ENCODE results near the gene NTN1.

The NTN1 gene

GRCh38 chr17:9001559-9001958, 19.8 kb upstream of the NTN1 start:
- FAIRE-seq, result no peak
- no peak for TF ChIP-seq POLR2A (IDR thresholded peaks at IDR 0.05; ENCODE audit: low read depth, low read length)

GRCh38 chr17:9002227-9002605, 19.1 kb upstream of the NTN1 start:
- FAIRE-seq (no peak), DNase-seq (ENCODE audit: insufficient read length, low spot score) (no peak)

More at GRCh38 chr17:9001559-9001958, 19.8 kb upstream of the NTN1 start:
- DNase-seq (ENCODE audit: insufficient read length, low spot score), result no peak

DNA sequence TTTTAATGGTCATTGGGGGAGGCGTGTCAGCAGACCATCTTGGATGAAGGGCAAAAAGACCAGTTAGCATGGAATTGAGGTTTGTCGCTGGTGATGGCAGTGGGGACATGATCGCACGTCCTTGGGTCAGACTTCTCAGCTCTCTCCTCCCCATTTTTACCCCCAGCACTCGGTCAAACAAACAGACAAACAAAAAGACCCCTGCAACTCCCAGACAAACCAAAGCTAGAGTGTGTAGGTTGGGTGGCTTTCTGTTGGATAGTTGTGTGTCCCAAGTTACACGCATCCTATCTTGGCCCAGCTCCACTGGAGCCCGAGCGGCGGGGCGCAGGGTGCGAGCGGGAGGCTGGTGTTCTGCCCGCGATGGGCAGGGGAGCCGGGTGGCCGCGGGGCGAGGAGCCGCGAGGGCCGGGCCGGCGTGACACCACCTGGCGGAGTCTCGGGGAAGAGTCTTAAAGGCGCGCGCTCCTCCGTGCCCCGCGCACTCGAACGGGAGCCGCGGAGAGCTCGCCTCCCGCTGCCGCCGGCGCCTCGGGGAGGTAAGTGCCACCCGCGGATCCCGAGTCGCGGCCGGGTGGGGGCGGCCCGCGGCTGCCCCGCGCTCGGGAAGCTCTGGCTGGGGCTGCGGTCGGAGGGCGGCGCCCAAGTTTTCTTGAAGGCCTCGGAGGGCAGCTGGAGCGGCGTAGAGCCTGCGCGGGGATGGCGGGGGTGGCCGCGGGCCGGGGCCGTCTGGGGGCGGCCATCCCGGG, 18.5 kb upstream of the NTN1 start:
- no peak for DNase-seq (ENCODE audit: insufficient read length, low spot score)
- FAIRE-seq, result no peak
- TF ChIP-seq POLR2A (IDR thresholded peaks at IDR 0.05; ENCODE audit: low read depth, low read length), result no peak

More at GRCh38 chr17:9002227-9002605, 19.1 kb upstream of the NTN1 start:
- TF ChIP-seq POLR2A (IDR thresholded peaks at IDR 0.05; ENCODE audit: low read depth, low read length), result no peak

DNA sequence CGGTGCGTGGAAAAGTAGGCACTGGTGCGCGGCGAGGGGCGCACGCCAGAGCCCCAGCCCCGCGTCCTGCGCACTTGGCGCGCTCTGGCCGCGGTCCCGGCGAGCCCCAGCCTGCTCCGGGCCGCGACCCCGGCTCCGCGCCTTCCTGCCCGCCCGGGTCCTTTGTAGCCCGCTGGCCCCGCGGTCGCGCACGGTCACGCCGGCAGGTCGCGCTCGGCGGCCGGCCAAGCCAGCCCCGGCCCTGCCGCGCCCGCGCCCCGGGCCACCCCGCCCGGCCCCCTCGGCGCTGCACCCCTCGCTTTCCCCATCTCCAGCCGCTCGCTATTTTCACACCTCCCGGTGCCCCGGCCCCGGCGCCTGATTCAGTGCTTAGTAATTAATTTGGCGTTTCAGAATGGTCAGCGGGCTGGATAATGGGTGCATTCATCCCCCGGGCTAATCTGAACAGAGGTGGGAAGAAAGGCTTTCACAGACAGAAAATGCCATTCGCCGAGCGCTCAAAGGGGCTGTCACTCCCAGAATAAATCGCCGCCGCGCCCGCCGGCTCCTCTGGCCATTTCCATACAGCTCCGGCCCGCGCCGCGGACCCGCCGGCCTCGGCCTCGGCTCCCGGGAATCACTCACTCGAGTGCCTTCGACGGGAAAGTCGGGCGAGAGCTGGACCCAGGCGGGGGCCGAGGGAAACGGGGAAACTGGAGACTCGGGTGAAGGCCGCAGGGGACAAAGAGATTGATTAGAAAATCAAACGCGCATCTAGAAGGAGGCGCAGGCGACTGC, 17.8 kb upstream of the NTN1 start:
- no peak for FAIRE-seq
- no peak for TF ChIP-seq POLR2A (IDR thresholded peaks at IDR 0.05; ENCODE audit: low read depth, low read length)
- DNase-seq (ENCODE audit: insufficient read length, low spot score), result no peak

- FAIRE-seq (no peak), DNase-seq (ENCODE audit: insufficient read length, low spot score) (no peak)
- TF ChIP-seq POLR2A (IDR thresholded peaks at IDR 0.05; ENCODE audit: low read depth, low read length), result no peak
Observed at GRCh38 chr17:9004132-9004960, 17.0 kb upstream of the NTN1 start.

GRCh38 chr17:9004961-9005285, 16.4 kb upstream of the NTN1 start:
- DNase-seq (ENCODE audit: insufficient read length, low spot score) (no peak), FAIRE-seq (no peak)
- TF ChIP-seq POLR2A (IDR thresholded peaks at IDR 0.05; ENCODE audit: low read depth, low read length), result no peak

DNA sequence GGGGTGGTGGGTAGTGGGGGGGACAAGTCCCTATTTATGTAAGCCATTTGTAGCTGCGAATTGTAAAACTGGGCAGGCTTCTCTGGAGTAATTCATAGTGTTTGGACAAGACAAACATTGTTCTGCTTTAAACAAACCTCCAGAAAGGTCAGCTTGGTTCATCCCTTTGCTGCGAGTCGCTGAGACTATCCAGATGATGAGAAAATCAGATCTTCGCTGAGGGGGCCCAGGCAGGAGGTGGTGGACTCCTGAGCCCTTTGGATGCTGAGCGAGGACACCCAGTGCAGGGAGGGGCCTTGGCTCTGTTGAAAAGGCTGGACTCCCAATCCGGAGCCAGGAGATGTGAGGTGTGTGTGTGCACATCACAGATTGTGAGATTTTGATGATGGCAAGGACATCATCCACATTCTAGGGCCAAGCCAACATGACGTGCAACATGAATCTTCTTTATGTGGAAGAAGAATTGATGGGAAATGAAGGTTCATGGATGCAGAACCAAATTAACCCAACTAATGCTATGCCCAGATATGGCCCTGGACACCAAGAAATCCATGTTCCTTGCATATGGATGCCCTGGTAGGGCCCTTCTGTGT, 15.0 kb upstream of the NTN1 start:
- DNase-seq (ENCODE audit: insufficient read length, low spot score) (no peak), FAIRE-seq (no peak)
- TF ChIP-seq POLR2A (IDR thresholded peaks at IDR 0.05; ENCODE audit: low read depth, low read length), result no peak

DNA sequence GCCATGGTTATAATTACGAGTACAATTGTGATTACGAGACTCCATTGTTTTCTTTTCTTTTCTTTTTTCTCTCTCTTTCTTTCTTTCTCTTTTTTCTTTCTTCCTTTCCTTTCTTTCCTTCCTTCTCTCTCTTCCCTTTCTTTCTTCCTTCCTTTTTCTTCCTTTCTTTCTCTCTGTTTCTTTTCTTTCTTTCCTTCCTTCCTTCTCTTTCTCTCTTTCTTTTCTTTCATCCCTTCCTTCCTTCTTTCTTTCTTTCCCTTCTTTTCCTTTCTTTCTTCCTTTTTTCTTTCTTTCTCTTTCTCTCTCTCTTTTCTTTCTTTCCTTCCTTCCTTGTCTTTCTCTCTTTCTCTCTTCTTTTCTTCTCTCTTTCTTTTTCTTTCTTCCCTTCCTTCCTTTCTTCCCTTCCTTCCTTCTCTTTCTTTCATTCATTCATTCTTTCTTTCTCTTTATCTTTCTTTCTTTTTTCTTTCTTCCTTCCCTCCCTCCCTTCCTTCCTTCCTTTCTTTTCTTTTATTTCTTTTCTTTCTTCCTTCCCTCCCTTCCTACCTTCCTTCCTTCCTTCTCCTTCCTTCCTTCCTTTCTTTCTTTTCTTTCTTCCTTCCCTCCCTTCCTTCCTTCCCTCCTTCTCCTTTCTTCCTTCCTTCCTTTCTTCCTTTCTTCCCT, 14.1 kb upstream of the NTN1 start:
- TF ChIP-seq POLR2A (IDR thresholded peaks at IDR 0.05; ENCODE audit: low read depth, low read length), result no peak
- DNase-seq (ENCODE audit: insufficient read length, low spot score), result no peak
- FAIRE-seq, result no peak

DNA sequence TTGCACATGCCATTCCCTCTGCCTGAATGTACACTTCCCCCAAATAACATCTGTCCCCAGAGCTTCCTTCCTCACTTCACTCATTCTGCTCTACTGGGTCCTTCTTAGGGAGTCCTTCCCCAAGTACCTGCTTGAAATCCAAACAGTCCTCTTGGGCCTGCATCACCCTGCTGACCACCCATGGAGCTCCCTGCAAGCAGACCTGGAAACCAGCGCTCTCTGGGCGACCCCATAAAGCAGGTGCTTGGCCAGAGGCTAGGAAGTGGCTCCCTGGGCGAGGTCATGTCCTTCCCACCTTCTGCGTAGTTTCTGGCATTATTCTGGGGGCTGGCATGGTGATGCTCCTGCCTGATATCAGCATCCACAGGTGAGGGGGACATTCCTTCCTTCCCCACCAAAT, 12.2 kb upstream of the NTN1 start:
- FAIRE-seq (no peak), DNase-seq (ENCODE audit: insufficient read length, low spot score) (no peak)
- TF ChIP-seq POLR2A (IDR thresholded peaks at IDR 0.05; ENCODE audit: low read depth, low read length), result no peak

GRCh38 chr17:9009737-9010136, 11.6 kb upstream of the NTN1 start:
- no peak for FAIRE-seq
- TF ChIP-seq POLR2A (IDR thresholded peaks at IDR 0.05; ENCODE audit: low read depth, low read length), result no peak

DNA sequence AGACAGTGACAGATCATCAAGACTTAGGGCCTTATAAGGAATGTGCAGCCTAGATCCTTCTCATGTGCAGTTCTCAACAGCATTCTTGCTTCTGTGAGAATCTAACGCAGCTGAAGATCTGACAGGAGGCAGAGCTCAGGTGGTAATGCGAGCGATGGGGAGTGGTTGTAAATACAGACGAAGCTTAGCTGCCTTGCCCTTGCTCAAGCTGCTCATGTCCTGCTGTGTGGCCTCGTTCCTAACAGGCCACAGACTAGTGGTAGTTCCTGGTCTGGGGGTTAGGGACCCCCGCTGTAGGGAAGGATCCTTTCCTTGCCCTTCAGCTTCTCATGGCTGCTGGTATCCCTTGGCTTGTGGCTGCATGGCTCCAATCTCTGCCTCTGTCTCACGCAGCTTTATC, 10.3 kb upstream of the NTN1 start:
- FAIRE-seq (no peak), DNase-seq (ENCODE audit: insufficient read length, low spot score) (no peak)
- no peak for TF ChIP-seq POLR2A (IDR thresholded peaks at IDR 0.05; ENCODE audit: low read depth, low read length)

More at GRCh38 chr17:9009737-9010136, 11.6 kb upstream of the NTN1 start:
- no peak for DNase-seq (ENCODE audit: insufficient read length, low spot score)

DNA sequence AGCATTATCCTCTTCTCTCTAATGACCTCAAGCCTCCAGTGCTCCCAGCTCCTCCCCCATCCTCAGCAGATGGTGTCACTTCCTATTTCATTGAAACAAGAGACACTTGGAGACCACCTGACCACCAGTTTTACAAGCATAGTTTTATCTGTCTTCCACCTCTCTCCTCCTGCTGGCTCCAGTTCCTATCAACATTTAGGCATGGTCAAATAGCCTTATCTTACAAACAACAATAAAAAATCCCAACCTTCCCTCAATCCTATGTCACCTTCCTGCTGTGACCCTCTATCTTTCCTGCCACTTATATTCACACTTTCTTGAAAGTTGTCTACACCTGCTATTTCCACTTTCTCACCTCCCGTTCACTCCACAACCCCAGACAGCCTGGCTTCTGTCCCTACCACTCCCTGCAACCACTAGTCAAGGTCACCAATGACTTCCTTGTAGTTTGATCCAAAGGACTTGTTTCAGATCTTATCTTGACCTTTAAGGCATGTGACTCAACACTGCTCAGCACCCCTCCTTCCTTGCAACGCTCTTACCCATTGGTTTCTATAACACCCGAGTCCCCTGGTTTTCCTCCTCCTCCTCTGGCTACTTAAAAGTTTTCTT, 4.3 kb upstream of the NTN1 start:
- FAIRE-seq (no peak), DNase-seq (ENCODE audit: insufficient read length, low spot score) (no peak)
- TF ChIP-seq POLR2A (IDR thresholded peaks at IDR 0.05; ENCODE audit: low read depth, low read length), result no peak

DNA sequence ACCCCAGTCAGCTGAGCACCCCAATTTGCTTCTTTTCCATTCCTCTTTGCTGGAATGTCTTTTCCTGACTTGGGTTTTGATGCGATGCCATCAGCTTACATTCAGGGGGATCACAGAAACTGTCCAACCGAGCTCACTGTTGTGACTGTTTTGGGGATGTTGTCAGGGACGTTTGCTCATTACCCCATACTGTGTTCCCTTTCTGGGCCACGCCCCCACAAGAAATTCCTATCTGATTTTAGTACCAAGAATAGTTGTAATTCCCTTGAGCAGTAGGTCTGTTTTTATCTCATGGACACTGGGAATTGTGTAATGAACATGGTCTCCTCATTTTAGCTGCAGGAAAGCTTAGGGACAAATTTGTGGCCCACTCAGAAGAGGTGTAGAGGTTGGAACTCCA, 2.6 kb upstream of the NTN1 start:
- no peak for TF ChIP-seq POLR2A (IDR thresholded peaks at IDR 0.05; ENCODE audit: low read depth, low read length)
- FAIRE-seq (no peak), DNase-seq (ENCODE audit: insufficient read length, low spot score) (no peak)
